Thyroid gland (tissue), 4 donors: ENCODE data around the gene SLC16A8.

Experiments used
- CTCF ChIP-seq, 6 experiments: fragments of 200-600 bp in 3 of 6; fragments of 450-650 bp in 3 of 6; sonication (generic) in 3 of 6; IDR thresholded peaks; one replicate each; pipeline ENCODE4 v1.5.1; 2016 to 2019; ENCODE audit warnings: antibody characterized with exemption in 6 of 6, mild to moderate bottlenecking in 2 of 6, inconsistent platforms in 1 of 6, moderate library complexity in 1 of 6
- POLR2A ChIP-seq, 2 donors: fragments of 450-650 bp; IDR thresholded peaks; one replicate each; pipeline ENCODE4 v1.6.1; 2017; ENCODE audit warnings: antibody characterized with exemption in 2 of 2, mild to moderate bottlenecking in 2 of 2, moderate library complexity in 1 of 2

DNA sequence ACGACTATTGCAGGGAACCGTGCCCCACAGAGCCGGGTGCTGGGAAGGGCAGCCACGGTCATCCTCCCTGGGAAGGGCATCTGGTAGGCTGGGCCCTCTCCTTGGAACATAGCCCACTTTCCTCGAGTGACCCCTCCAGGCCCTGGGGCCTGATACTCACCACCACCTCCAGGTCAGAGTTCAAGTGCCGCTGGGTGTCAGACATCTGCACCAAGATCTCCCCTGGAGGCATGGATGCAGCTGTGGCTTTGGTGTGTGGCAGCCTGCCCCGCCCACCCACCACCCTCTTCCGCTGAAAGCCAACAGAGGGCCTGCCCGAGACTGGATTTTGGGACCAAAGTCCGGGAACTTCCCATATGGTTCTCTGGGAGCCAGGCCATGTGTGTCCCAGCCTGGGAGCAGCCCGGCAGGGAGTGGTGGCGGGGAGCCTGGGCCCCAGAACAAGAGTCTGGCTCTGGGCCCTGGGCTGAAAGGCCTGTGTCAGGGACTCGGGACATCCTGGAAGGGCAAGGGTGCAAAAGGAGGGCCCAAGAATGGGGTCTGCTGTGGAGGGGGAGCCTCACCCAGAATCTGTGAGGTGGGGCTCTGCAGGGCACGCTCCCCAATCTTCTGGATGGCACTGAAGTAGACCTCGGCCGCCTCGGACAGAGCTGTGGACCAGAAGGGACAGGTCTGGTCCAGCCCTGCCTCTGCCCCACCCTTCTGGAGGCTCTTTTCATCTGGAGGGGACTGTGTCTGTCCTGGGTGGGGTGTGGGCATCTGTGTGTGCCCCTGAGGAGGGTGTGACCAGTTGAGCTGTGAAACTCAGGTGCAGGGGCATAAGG, 23.9 kb upstream of the SLC16A8 start:
- no peak for TF ChIP-seq POLR2A (IDR thresholded peaks at IDR 0.05)
- TF ChIP-seq CTCF (IDR thresholded peaks at IDR 0.05) = no peak
